Fibroblast of skin of left biceps (primary cell): ENCODE measurements around the gene KHDC3L.
"Not testable (repeated sequence)": the region's sequence is repeated elsewhere in the genome, so short reads cannot be mapped to it uniquely, and the experiment has no call there.

ENCODE experiments used
- DNase-seq, 2 experiments: peaks; one replicate each; pipeline ENCODE4 v3.0.0-alpha.2; 2013; ENCODE audit warnings: low read depth in 2 of 2

KHDC3L gene

GRCh38 chr6:73369563-73369962 is 7.1 kb downstream of the KHDC3L start, which contains the start of gene OOEP:
Gene OOEP, minus strand, starts transcription at chr6:73369897. Its CDS starts 105 bp downstream, at chr6:73369792.
- no peak for DNase-seq

DNA sequence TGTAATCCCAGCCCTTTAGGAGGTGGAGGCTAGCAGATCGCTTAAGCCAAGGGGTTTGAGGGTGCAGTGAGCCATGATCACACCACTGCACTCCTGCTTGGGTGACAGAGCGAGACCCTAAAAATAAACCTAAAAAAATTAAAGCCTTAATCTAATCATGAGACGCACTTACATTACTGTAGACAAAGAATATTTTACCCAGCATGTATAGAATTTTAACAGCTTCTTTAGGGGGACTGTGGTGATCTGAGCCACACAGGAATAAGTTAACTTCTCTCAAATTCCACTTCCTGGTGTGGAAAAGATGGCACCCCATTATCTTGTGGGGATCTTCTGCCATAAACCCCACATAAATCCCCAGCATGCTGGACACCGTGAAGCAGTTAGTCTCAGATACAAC is 9.5 kb downstream of the KHDC3L start:
- DNase-seq: no peak

GRCh38 chr6:73372516-73372915 is 10.1 kb downstream of the KHDC3L start:
- no peak for DNase-seq

- DNase-seq: no peak
Measured at GRCh38 chr6:73375216-73375615, 12.8 kb downstream of the KHDC3L start.

DNA sequence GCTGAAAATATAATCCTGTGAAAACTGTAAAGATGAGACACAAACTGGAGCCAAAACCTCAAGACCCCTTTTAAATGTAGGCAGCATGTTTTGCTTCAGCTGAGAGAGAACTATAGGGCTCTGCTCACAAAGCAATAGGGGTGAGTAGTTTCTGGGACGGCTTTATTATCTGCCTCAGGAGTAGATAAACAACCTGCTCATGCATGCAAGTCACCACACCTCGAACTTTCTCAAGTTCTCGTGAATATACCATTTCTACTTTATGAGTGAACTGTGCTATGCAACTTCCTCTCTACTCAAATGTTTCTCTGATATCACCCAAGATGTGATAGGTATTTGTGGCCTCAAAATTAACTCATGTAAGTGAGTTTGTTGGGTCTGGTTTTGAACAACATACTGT is 14.8 kb downstream of the KHDC3L start:
- DNase-seq: no peak

- not testable (repeated sequence) for DNase-seq
Measured at GRCh38 chr6:73381531-73381930, 19.1 kb downstream of the KHDC3L start.

GRCh38 chr6:73382462-73383113 is 20.1 kb downstream of the KHDC3L start:
- DNase-seq: no peak

DNA sequence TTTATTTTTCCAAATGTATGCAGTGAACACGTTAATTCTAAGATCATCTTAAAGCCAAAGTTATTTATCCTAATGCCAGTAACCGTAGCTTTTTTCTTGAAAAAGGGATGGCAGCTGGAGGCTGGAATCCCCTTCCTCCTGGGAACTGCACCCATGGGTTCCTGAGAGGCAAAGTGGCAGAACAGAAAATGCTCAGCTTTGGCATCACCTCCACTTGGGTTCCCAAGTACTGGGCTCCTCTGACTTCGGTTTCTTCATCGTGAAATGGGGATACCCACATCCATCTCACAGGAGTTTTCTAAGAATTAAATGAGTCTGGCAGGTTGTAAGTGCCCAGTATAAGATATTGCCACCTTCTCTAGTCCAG is 26.0 kb downstream of the KHDC3L start:
- no peak for DNase-seq

DNA sequence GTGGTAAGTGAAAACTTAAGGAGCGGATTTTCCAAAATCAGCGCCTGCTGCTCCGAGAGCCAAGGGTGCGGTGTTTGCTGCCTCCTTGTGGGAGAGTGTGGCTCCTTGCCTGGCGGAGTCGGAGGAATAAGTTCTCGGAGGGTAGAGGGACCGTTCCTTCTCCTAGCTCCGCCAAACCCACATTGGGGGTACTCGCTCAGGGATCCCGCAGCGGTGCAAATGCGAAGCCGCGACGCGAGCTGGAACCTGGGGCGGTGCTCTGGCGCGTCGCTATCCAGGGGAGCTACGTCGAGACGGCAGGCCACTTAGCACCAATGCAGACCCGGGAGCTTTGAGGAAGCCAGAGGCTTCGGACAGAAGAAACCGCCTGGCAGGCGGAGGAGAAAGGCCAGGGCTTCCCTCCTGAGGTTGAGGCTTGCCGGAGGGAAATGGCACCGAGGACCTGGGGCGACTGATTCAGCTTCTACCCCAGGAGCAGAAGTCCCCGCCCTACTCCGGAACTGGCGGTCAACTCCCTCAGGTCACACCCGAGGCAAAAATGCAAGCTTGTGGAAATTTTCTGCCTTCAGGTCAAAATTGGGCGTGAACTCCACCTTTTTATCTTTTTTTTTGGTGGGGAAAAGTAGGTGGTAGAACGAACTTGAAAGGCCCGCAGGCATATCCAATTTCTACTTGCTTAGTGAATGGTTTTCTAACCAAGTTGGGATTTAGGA is 26.5 kb downstream of the KHDC3L start:
- DNase-seq: peak; percentile 12 to 15

DNA sequence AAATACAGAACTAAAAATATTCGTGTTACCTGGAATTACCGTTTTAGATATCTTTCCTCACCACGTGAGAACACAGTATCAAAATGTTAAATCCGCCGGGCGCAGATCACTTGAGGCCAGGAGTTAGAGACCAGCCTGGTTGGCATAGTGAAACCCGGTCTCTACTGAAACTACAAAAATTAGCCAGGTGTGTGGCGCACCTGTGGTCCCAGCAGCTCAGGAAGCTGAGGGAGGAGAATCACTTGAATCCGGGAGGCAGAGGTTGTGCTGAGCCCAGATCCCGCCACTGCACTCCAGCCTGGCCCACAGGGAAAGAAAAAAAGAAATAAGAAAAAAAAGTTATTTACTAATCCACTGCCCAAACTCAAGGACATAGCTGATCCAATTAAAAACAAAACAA is 27.4 kb downstream of the KHDC3L start:
- no peak for DNase-seq

GRCh38 chr6:73391675-73392074 is 29.2 kb downstream of the KHDC3L start:
- DNase-seq: no peak

DNA sequence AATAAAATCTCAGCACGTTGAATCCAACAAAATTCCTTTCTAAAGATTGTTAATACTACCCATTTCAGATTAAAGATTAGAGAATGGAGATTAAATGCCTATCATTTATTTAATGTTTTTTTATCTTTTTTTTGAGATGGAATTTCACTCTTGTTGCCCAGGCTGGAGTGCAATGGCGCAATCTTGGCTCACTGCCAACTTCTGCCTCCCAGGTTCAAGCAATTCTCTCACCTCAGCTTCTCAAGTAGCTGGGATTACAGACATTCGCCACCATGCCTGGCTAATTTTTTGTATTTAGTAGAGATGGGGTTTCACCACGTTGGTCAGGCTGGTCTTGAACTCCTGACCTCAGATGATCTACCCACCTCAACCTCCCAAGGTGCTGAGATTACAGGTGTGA is 29.7 kb downstream of the KHDC3L start:
- not testable (repeated sequence) for DNase-seq

- no peak for DNase-seq
Measured at GRCh38 chr6:73393278-73393677, 30.8 kb downstream of the KHDC3L start.

- DNase-seq: peak in 1 of 2 experiments; percentile 0
Measured at GRCh38 chr6:73394577-73395354, 32.3 kb downstream of the KHDC3L start, which contains the start of gene DDX43. Gene DDX43, plus strand, starts transcription at chr6:73394828. Its CDS starts 78 bp downstream, at chr6:73394906.

- no peak for DNase-seq
Measured at GRCh38 chr6:73395875-73396274, 33.4 kb downstream of the KHDC3L start.

DNA sequence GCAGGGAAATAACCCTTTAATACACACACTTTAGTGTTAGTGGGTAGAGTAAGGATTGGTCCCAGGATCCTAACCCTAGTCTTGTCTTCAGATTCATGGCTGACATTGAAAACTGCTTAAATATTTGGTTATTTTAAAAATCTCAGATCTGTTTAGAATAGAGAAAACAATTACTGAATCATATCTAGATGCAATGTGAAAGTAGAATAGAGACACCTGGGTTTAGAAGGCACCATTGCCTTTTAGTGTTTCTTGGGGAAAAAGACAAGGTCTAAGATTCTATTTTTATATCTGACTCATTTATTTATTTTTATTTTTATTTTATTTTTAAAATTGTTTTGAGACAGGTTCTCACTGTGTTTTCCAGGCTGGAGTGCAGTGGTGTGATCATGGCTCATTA is 38.2 kb downstream of the KHDC3L start:
- no peak for DNase-seq

- DNase-seq: no peak
Measured at GRCh38 chr6:73409395-73409794, 46.9 kb downstream of the KHDC3L start.

DNA sequence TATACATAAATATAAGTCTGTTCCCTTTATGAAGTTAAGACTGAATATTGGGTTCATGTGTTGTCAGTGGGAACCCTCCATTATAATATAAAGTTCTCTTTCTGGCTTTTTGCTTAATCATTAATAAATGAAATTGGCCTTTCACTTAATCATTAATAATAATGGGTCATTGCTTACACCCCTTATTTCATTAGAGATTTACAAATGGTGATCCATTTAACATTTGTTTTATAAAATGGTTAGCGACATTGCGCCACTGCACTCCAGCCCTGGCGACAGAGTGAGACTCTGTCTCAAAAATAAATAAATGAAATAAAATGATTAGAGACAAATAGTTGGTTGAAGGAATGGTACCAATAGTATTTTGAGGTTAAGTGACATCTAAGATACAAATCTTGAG is 50.6 kb downstream of the KHDC3L start:
- DNase-seq: no peak
